ENCODE data around the gene PAPPA.

PAPPA gene

GRCh38 chr9:116288658-116289057 lies 135.1 kb downstream of the PAPPA start:
- POLR2A ChIA-PET: no interaction called here
- Histone ChIP-seq H3K4me3 (ENCODE audit: low read depth, low read length) (no peak overlapping the region), H3K9me3 (ENCODE audit: control insufficient read depth, insufficient read depth, low read depth, low read length) (no peaks in the 10 kb centered on the region), H3K36me3 (ENCODE audit: control insufficient read depth in 2 of 2, insufficient read depth in 1 of 2, low read length in 2 of 2) (no peaks in the 10 kb centered on the region), H3K27ac (ENCODE audit: extremely low read depth, low read depth, low read length) (no peak overlapping the region), H3K4me1 (ENCODE audit: control insufficient read depth, insufficient read depth, low read length) (peaks cover 9% of the 10 kb centered on the region)
- CTCF ChIA-PET: no interaction called here
- no peak for TF ChIP-seq ZNF18 (tag by site-specific recombination; IDR thresholded peaks at IDR 0.05)
- no peak for TF ChIP-seq ZNF624 (tag by site-specific recombination; IDR thresholded peaks at IDR 0.05)
- TF ChIP-seq GFI1B (tag by site-specific recombination; IDR thresholded peaks at IDR 0.05): no peak
- no peak for TF ChIP-seq ZNF404 (tag by site-specific recombination; IDR thresholded peaks at IDR 0.05)
- TF ChIP-seq REPIN1 (tag by site-specific recombination; IDR thresholded peaks at IDR 0.05; ENCODE audit: low read depth): no peak
- TF ChIP-seq ZNF449 (tag by site-specific recombination; IDR thresholded peaks at IDR 0.05): no peak
- TF ChIP-seq ZNF37A (tag by site-specific recombination; IDR thresholded peaks at IDR 0.05): no peak
- TF ChIP-seq ZNF514 (tag by site-specific recombination; IDR thresholded peaks at IDR 0.05): no peak
- TF ChIP-seq ZSCAN16 (tag by site-specific recombination; IDR thresholded peaks at IDR 0.05): no peak
- no peak for TF ChIP-seq ZNF146 (tag by site-specific recombination; IDR thresholded peaks at IDR 0.05)
- TF ChIP-seq ZNF544 (tag by site-specific recombination; IDR thresholded peaks at IDR 0.05): no peak
- no peak for TF ChIP-seq ZNF548 (tag by site-specific recombination; IDR thresholded peaks at IDR 0.05)
- TF ChIP-seq SALL2 (tag by site-specific recombination; IDR thresholded peaks at IDR 0.05; ENCODE audit: borderline replicate concordance): no peak
- TF ChIP-seq HOXD13 (CRISPR knock-in tag; IDR thresholded peaks at IDR 0.05; ENCODE audit: borderline replicate concordance): no peak
- no peak for TF ChIP-seq ZNF561 (tag by site-specific recombination; IDR thresholded peaks at IDR 0.05; ENCODE audit: borderline replicate concordance)
- TF ChIP-seq ZNF830 (tag by site-specific recombination; IDR thresholded peaks at IDR 0.05; ENCODE audit: low read depth): no peak
- no peak for TF ChIP-seq GLIS1 (tag by site-specific recombination; IDR thresholded peaks at IDR 0.05)

GRCh38 chr9:116297346-116297745 lies 143.8 kb downstream of the PAPPA start:
- no peak overlapping the region for H3K27ac ChIP-seq (ENCODE audit: extremely low read depth, low read depth, low read length)
- no peaks in the 10 kb centered on the region for H3K4me1 ChIP-seq (ENCODE audit: control insufficient read depth, insufficient read depth, low read length)
- no peaks in the 10 kb centered on the region for H3K9me3 ChIP-seq (ENCODE audit: control insufficient read depth, insufficient read depth, low read depth, low read length)
- POLR2A ChIA-PET: no interaction called here
- H3K4me3 ChIP-seq (ENCODE audit: low read depth, low read length): no peak overlapping the region
- no peak for TF ChIP-seq ZNF37A (tag by site-specific recombination; IDR thresholded peaks at IDR 0.05)
- H3K36me3 ChIP-seq (ENCODE audit: control insufficient read depth in 2 of 2, insufficient read depth in 1 of 2, low read length in 2 of 2): no peaks in the 10 kb centered on the region
- CTCF ChIA-PET: interaction anchor here (0.6 kb wide), 1 partner anchor 16 kb away, joined by 3 read pairs; no protein-coding TSS in a partner anchor

GRCh38 chr9:116298249-116298648 lies 144.7 kb downstream of the PAPPA start:
- H3K4me3 ChIP-seq (ENCODE audit: low read depth, low read length): no peak overlapping the region
- ChIA-PET POLR2A (no interaction called here), CTCF (no interaction called here)

More at GRCh38 chr9:116298249-116298648, 144.7 kb downstream of the PAPPA start:
- Histone ChIP-seq H3K27ac (ENCODE audit: extremely low read depth, low read depth, low read length) (no peak overlapping the region), H3K36me3 (ENCODE audit: control insufficient read depth in 2 of 2, insufficient read depth in 1 of 2, low read length in 2 of 2) (no peaks in the 10 kb centered on the region), H3K4me1 (ENCODE audit: control insufficient read depth, insufficient read depth, low read length) (no peaks in the 10 kb centered on the region), H3K9me3 (ENCODE audit: control insufficient read depth, insufficient read depth, low read depth, low read length) (no peaks in the 10 kb centered on the region)
- TF ChIP-seq ZNF223 (tag by site-specific recombination; IDR thresholded peaks at IDR 0.05): no peak
- no peak for TF ChIP-seq ZBTB1 (tag by site-specific recombination; IDR thresholded peaks at IDR 0.05)
- TF ChIP-seq ZNF404 (tag by site-specific recombination; IDR thresholded peaks at IDR 0.05): no peak
- no peak for TF ChIP-seq ZBTB44 (tag by site-specific recombination; IDR thresholded peaks at IDR 0.05)
- no peak for TF ChIP-seq ZNF155 (tag by site-specific recombination; IDR thresholded peaks at IDR 0.05)
- no peak for TF ChIP-seq ZNF138 (tag by site-specific recombination; IDR thresholded peaks at IDR 0.05; ENCODE audit: borderline replicate concordance)
- no peak for TF ChIP-seq ZNF792 (tag by site-specific recombination; IDR thresholded peaks at IDR 0.05)
- TF ChIP-seq ZSCAN16 (tag by site-specific recombination; IDR thresholded peaks at IDR 0.05): no peak
- TF ChIP-seq ZNF830 (tag by site-specific recombination; IDR thresholded peaks at IDR 0.05; ENCODE audit: low read depth): no peak
- TF ChIP-seq ZSCAN4 (tag by site-specific recombination; IDR thresholded peaks at IDR 0.05): no peak
- TF ChIP-seq ZNF121 (tag by site-specific recombination; IDR thresholded peaks at IDR 0.05): no peak
- TF ChIP-seq ZNF423 (tag by site-specific recombination; IDR thresholded peaks at IDR 0.05): no peak
- TF ChIP-seq GLI2 (tag by site-specific recombination; IDR thresholded peaks at IDR 0.05; ENCODE audit: borderline replicate concordance, low read depth): no peak
- TF ChIP-seq REPIN1 (tag by site-specific recombination; IDR thresholded peaks at IDR 0.05; ENCODE audit: low read depth): no peak
- no peak for TF ChIP-seq ZBTB8A (tag by site-specific recombination; IDR thresholded peaks at IDR 0.05)

Data from HEK293 (cell line).